Measurements from ENCODE around the gene CTSC. TPM values are rescaled to one million over a fixed set of nuclear protein-coding genes. Genes with fewer than 3 reads are reported as not detected.

CTSC gene
- polyA plus RNA-seq (5.2 and 6.8 TPM in 2 replicates), polyA minus RNA-seq (9.4 and 12.9 TPM in 2 replicates)

- Histone ChIP-seq H3F3A (ENCODE audit: insufficient read depth, low read length, poor library complexity, severe bottlenecking) (no peaks in the 10 kb centered on the region), H3K36me3 (ENCODE audit: insufficient read depth, low read length) (no peaks in the 10 kb centered on the region), H3K27me3 (ENCODE audit: insufficient read depth, low read depth, low read length) (no peaks in the 10 kb centered on the region), H3K9me3 (ENCODE audit: low read length) (no peaks in the 10 kb centered on the region), H3K27ac (ENCODE audit: low read length) (no peak within 1 kb of the TSS), H3K4me3 (ENCODE audit: low read length) (peak within 1 kb of the TSS; percentile 76), H4K20me1 (ENCODE audit: insufficient read depth) (no peaks in the 10 kb centered on the region), H3K9ac (ENCODE audit: low read length) (peak within 1 kb of the TSS; percentile 61), H2AFZ (ENCODE audit: low read depth, low read length) (peak within 1 kb of the TSS; percentile 58), H3K9me2 (ENCODE audit: insufficient read depth, low read length) (no peaks in the 10 kb centered on the region), H3K79me2 (replicated peaks; ENCODE audit: insufficient read depth, low read length) (no peaks in the 10 kb centered on the region), H3K4me2 (ENCODE audit: low read length) (peak within 1 kb of the TSS; percentile 57)
- peak; percentile 9 for TF ChIP-seq POLR2AphosphoS5 (IDR thresholded peaks at IDR 0.05)
- TF ChIP-seq TAF1 (IDR thresholded peaks at IDR 0.05; ENCODE audit: low read depth) = peak; percentile 45
- peak; percentile 23 for TF ChIP-seq EP300 (conservative IDR thresholded peaks at IDR 0.05; ENCODE audit: poor library complexity, severe bottlenecking)
- peak; percentile 50 for TF ChIP-seq SMC3 (conservative IDR thresholded peaks at IDR 0.05; ENCODE audit: poor library complexity)
- no peak for TF ChIP-seq EZH2 (IDR thresholded peaks at IDR 0.05; ENCODE audit: borderline replicate concordance, insufficient read depth, low read length, poor library complexity, severe bottlenecking)
- no peak for TF ChIP-seq REST (IDR thresholded peaks at IDR 0.05; ENCODE audit: borderline replicate concordance)
- TF ChIP-seq RAD21 (conservative IDR thresholded peaks at IDR 0.05) = peak; percentile 57
- TF ChIP-seq MXI1 (conservative IDR thresholded peaks at IDR 0.05; ENCODE audit: poor library complexity, severe bottlenecking) = peak; percentile 70
- TF ChIP-seq CTCF (IDR thresholded peaks at IDR 0.05; ENCODE audit: poor library complexity, severe bottlenecking) = peak; percentile 31
These were observed at the start of gene CTSC for GRCh38 chr11:88337181-88337986. Gene CTSC (minus strand): TSS chr11:88337736. CDS start chr11:88337672, 64 bp downstream.

GRCh38 chr11:88384669-88385005, 47.1 kb upstream of the CTSC start:
- no peak overlapping the region for H3K9ac ChIP-seq (ENCODE audit: low read length)
- H4K20me1 ChIP-seq (ENCODE audit: insufficient read depth) = no peaks in the 10 kb centered on the region
- no peaks in the 10 kb centered on the region for H3F3A ChIP-seq (ENCODE audit: insufficient read depth, low read length, poor library complexity, severe bottlenecking)
- H3K79me2 ChIP-seq (replicated peaks; ENCODE audit: insufficient read depth, low read length) = no peaks in the 10 kb centered on the region
- H3K27ac ChIP-seq (ENCODE audit: low read length) = no peak overlapping the region
- H2AFZ ChIP-seq (ENCODE audit: low read depth, low read length) = no peak overlapping the region
- H3K4me3 ChIP-seq (ENCODE audit: low read length) = no peak overlapping the region
- no peaks in the 10 kb centered on the region for H3K9me3 ChIP-seq (ENCODE audit: low read length)
- no peaks in the 10 kb centered on the region for H3K27me3 ChIP-seq (ENCODE audit: insufficient read depth, low read depth, low read length)
- no peaks in the 10 kb centered on the region for H3K9me2 ChIP-seq (ENCODE audit: insufficient read depth, low read length)
- TF ChIP-seq TAF1 (IDR thresholded peaks at IDR 0.05; ENCODE audit: low read depth) (no peak), SMC3 (conservative IDR thresholded peaks at IDR 0.05; ENCODE audit: poor library complexity) (no peak), EZH2 (IDR thresholded peaks at IDR 0.05; ENCODE audit: borderline replicate concordance, insufficient read depth, low read length, poor library complexity, severe bottlenecking) (no peak), REST (IDR thresholded peaks at IDR 0.05; ENCODE audit: borderline replicate concordance) (no peak)
- no peaks in the 10 kb centered on the region for H3K36me3 ChIP-seq (ENCODE audit: insufficient read depth, low read length)
- no peak overlapping the region for H3K4me2 ChIP-seq (ENCODE audit: low read length)
